ENCODE results near the gene FXYD3.

DNA sequence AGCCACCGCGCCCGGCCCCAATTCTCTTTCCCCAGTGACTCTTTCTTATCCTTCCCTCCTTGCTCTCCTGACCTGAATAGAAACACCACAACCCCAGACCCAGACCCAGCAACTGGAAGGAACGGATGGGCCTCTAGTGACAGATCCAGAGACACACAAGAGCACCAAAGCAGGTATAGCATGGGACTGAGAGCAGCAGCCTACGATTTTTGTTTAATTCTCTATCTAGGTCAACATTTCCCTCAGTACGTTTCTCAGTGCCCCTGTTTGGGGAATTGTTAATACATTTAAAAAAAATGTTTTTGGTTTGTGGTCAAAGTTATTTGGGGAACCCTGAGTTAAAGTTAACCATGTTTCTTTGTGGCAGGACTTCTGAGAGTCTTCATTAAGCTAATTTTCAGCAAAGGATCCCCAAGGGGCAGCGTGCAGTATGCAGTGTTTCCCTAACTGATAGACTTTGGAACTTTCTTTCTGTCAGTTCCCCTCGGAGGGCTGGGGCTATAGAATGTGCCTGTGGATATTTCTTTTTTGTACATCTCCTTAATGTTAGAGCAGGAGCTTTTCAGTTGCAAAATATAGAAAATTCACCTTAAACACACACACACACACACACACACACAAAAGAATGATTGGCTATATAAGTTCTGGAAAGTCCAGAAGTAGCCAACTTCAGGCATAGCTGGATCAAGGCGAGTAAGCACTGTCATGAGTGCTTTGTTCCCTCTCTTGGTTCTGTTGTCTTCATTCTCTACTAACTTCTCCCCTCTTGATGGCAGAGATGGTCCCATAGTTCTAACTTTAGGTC, 45.2 kb downstream of the FXYD3 start:
- no peak for TF ChIP-seq POLR2A (IDR thresholded peaks at IDR 0.05)
- no peak for TF ChIP-seq CTCF (IDR thresholded peaks at IDR 0.05)
